NOMO-1 treated with DMSO at 0.1 percent for 48 hours (cell line): ENCODE measurements around the gene LRRC4C.

Source experiments
- DNase-seq: peaks from one replicate; lab custom pipeline; 2025; ENCODE audit not compliant: unreplicated experiment; lab: John Stamatoyannopoulos, UW

LRRC4C gene

DNA sequence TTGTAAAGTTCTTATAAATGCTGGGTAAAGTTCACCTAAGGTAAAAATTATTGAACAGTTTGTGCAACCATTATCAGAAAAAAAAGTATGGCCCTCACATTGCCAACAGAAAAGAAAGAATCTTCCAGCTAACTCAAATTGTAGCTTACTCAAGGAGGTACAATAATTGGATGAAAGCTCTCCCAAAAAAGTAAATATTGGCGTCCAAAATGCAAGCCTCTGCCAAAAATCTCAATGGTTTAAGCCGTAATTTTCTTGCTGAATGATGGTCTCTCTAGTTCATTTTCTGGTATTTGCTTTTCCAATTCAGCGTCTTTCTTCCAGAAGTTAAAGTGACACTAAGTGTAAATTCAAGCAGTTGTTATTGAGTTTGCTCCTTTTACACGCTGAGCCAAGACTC, 727.3 kb downstream of the LRRC4C start:
- no peak for DNase-seq

DNA sequence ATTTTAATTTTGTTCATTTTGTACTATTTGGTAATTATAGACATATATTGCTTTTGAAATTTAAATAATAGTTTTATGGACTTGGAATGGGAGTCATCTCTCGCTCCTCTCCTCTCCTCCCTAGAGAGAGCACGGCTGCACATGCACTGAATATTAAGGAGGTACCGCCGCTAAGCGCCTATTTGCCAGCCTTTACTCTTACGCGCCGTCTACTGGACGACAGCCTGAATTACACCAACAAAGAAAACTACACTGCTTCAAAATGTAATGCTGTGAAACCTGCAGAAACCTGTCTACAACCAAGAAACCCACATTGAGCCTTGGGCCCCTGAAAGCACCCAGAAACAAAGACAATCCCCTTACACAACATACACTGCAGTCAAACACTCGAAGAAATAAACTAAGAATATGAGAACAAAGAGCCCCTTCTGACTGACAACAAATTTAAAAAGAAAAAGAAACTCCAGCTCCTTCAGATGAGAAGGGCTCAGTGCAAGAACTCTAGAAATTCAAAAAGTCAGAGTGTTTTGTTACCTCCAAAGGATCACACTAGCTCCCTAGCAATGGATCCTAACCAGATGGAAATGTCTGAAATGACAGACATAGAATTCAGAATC, 737.2 kb downstream of the LRRC4C start:
- peak; percentile 2 for DNase-seq

DNA sequence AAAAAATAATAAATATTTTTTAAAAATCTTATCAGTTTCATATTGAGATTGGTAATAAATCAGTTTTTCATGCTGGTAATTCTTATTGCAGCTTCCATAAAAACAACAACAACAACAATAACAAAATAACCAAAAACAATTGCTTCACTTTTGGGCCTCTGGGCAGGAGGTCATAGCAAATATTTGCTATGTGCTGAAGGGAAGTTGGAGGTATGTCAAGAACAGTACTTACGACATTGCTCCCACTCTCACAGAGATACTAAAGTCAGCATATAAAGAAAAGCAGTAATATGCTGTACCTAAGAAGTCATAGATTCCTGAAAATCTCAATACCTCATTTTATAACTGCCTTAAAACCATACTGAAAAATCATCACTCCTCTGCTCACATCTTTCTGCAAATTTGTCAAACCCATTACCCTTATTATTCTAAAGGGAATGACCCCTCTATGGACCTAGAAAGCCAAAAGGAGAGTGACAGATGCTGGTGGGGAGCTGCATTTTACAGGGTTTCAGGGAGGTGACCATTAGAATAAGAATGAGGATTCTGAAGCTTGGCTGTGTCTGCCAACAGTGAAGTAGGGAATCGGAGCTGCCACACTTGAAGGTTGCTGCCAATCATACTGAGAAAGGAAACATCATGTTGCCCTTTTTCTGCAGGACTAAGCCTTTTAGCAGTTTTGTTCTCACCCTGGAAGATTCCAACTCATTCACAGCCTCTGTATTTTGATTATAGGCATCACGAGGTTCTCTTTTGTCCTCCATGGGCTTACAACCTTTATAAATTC, 742.9 kb downstream of the LRRC4C start:
- no peak for DNase-seq

DNA sequence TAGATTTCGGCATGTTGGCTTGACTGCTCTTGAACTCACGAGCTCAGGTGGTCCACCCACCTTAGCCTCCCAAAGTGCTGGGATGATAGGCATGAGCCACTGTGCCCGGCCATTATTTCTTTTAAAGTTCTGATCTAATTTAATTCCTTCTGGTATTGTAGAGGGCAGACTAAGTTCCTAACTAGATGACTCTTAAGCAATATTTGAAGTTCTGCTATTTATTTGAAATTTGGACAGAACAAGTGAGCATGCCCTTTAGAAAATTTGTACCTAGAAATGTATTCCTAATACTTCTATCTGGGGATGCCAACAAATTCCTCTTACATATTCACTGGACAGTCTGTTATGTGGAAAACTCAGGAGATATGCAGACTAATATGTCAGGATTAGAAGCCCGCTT, 746.4 kb downstream of the LRRC4C start:
- no peak for DNase-seq

DNA sequence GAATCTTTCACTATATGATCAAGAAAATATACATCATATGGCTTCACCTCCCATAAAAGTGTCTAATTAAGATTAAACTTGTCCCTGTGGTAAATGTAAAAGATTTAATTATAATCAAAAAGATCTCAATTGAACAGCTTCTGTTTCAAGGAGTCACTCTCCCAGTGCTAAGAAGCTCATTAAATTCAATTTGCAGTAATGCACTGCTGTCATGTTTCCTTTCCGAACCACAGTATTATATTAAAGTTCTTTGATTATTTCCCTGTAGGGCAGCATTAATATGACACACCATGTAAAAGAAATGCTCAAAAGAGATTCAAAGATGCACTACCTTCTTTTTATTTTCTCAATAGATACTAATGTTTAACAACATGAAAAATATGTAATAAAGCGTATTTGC, 758.4 kb downstream of the LRRC4C start:
- DNase-seq, result no peak

DNA sequence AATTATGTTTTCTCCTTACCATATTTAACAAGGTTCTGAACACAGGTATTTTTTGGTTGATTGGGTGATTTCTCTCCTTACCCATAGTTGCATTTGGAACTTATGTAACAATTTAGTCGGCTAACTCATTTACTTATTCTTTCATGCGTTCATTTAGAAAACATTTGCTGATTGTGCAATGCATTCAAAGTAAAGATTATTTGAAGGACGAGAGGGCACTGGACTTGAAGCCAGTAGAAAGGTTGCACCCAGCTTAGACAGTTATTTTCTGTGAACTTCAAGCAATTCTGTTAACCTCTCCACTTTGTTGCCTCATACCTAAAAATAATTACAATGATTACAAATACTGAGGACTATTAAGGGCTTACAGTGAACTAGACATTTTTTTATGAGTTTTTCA, 769.6 kb downstream of the LRRC4C start:
- DNase-seq, result no peak

DNA sequence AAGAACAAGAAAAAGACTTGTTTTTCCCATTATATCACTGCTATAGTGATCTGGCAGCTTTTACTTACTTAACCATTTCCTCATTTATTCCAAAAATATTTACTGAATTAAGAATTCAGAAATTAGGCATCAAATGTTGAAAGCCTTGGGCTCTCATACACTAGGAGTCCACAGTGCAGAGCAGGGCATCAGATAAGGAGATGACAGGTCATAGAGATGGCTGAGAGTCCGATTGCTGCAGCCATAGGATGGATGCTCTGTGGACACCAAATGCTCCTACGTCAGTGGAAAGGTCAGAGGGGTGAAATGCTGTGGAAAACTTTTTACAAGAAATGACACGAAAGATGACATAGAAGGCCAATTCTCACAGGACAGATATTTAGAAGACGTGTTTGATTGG, 771.1 kb downstream of the LRRC4C start:
- no peak for DNase-seq

DNA sequence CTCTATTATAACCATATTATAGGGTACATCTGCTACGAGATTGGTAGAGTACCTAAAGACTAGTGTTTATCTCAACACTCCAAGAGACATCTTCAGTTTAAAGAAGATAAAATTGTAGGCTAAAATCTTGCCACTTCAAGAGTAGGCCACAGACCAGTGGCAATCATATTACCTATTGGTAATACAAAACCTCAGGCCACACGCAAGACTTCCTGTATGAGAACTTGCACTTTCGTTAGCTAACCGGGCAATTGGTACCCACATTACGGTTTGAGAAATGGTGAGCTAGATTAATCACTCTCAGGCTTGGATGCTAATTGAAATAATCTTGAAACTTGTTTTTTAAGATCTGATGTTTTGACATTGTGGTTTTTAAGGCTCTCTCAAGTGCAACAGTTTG, 772.7 kb downstream of the LRRC4C start:
- DNase-seq, result no peak

DNA sequence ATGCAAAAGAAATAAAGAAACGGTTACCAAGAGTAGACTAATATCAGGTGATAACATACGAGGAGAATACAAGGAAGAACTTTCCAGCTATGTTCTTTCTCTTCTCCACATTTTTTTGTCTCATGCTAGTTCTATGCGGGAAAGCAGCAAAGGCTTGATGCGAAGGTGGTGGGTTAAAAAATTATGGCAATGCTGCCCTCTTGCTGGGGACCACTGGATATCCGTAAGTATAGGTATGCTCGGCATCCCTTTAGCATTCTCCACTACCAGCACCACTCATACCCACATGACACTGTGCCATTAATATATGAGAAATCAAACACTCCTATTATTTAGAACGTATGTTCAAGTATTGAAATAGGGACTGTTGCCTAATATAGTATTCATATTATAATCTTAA, 776.4 kb downstream of the LRRC4C start:
- DNase-seq, result no peak

DNA sequence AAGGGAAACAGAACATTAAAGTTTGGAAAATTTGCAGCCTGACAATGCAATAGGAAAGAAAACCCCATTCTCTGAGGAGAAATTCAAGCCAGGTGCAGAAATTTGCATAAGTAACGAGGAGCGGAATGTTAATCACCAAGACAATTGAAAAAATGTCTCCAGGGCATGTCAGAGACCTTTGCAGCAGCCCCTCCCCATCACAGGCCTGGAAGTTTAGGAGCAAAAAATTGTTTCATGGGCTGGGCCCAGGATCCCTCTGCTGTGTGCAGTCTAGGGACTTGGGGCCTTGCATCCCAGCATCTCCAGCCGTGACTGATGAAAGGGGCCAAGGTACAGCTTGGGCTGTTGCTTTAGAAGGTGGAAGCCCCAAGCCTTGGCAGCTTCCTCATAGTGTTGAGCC, 780.2 kb downstream of the LRRC4C start:
- DNase-seq, result no peak

DNA sequence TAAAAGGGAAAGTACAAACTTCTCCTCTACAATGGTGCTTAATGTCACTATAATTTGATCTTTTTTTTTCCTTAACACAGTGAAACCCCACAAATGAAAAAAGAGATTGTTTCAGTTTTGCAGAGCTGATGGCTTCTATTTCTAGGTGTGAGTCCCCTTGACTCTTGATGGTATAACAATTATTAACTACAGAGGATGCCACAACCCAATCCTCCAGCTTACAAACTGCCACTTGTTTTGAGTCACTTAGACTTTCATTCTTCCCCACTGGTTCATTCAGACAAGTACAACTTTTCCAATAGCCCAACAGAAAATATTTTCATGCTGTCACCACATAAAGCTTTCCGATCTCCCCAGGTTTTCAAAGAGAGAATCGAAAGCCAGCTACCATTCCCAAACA, 812.2 kb downstream of the LRRC4C start:
- DNase-seq, result no peak

DNA sequence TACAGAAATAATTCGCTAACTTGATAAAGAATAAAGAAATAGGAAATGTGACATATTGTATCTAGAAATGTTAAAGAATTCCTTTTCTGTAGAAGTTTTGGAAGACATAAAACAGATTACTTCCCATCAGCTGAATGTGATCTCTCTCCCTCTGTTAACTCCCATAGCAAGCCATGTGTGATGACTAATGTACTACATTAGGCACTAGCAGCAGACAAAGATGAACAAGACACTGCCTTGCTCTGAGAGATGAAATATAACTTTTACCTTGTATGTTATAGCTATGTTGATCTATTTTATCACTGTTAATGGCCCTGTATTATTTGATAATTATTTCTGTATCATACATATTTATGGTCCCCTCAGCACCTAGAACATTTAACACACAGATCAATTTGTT, 817.2 kb downstream of the LRRC4C start:
- no peak for DNase-seq

DNA sequence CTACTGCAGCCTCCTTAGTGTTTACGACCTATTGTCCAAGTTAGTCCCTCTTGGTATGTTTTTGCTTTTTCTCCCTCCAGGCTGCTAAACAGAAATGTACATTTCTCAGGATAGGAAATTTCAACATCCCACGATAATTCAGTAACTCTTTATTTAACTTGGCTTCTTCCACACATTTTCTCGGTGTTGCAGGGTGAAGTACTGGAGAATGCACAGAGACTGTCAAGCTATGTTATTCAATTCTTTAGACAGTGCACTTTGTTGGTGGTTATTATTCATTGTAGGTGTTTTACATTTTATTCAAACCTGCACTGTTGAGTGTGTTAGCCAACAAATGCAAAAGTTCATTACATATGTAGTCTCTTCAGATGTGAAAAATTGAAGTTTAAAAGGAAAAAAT, 839.8 kb downstream of the LRRC4C start:
- no peak for DNase-seq

DNA sequence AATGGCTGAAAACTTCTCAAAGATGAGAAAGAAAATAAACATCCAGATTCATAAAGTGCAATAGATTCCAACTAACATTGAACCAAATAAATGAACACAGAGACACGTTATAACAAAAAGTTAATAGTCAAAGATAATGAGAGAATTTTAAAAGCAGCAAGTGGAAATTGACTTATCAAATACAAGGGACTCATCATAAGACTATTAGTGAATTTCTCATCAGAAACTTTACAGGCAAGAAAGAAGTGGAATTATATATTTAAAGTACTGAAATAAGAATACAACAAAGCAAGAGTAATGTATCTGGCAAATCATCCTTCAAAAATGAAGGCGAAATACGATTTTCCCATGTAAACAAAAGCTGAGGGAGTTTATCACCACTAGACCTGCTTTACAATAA, 852.7 kb downstream of the LRRC4C start:
- DNase-seq, result no peak

DNA sequence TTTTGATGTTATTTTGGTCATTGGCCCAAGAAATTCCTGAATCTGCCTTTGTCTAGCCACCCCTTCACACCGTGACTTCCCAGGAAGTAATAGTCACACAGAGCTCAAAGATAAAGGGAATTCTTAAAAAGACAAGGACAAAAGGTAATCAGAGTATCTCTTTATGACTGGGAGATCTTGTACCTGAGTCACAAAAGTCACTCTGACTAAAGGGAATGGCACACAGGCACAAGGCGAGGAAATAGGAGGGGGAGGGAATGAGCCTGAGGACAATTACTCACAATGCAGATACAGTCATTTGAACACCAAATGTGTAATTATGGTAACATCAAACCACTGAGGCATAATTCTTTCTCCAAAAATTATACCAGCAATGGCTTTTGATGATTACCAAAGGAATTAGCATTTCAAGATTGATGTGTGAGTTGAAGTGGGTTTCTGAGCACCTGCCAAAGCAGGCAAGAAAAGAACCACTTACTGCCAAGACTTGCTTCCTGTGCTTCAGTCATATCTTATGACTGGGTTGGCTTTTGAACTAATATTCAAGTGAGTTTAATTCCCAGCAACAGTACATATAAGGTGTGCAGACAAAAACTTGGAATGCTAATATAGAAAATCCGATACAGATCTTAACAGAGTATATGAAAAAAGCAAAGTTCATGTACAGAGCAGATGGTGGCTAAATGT, 856.4 kb downstream of the LRRC4C start:
- DNase-seq, result no peak

DNA sequence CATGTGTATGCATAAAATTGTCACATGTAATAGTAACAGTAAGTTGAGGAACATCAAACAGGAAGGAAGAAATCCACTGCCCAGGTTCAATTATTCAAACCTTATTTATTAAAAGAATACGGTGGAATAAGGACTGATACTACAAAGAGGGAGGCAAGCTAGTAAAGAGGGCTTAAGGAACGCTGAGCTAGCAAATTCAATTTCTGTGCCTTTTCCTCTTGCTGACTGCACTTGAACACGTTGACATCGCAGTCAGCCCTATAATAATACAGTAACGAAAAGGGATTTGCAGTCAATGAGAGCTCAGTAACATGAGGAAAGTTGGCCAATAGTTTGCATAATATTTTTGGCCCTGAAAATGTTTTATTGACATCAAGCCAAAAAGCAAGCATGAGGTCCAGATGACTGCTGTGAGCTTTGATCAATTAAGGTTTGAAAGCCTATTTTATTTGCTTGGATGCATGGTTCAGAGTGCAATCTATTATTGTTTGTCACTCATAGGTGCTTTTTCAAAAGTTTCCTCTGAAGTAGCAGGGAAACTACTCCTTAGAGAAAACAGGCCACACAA, 861.8 kb downstream of the LRRC4C start:
- no peak for DNase-seq

DNA sequence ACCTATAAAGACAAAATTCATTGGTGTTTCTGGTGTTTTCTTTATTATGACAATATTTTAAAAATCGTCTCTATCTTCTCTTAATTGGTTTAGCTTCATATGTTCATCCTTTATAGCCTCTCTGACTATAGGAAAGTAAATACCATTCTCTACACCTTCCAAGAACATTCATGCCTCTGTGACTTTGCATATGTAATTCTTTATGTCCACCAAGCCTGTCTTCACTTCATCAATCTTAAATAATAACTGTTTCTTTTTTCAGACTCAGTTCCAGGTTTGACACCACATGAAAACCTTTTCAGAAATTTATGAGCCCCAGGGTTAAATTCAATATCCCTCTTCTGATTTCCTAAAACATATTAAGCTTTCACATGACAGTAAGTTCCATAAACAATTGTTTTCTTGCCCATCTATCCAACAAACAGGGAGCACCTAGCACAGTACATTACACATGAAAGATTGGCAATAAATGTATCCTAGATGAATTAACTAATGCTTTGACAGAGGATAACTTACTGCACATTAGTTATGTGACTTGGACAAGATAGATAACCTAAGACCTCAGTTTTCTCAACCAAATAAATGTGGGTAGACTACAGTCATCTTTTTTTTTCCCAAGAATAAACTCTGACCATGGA, 886.1 kb downstream of the LRRC4C start:
- DNase-seq, result no peak

DNA sequence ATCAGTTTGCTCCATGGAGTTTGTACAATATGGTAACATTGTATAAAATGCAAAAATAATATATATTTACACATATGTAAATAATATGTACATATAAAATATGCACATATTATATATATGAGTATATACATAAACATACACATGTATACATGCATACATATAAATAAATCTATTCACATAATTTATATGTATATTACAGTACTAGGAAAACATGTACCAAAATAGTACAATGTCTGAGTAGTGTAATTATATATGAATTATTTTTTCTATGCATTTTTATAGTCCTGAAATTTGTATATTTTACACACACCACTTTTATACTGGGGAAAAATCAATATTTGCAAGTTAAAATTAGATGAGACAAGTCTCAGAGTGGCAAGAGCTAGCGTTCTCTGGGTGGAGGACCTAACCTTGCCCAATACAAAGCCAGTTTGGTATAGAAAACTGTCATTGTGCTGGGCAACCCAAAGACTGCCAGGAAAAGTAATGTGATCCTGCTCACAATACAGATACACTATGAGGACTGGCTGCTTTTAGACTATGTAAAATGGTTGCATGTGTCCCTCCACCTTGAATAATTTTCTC, 889.4 kb downstream of the LRRC4C start:
- no peak for DNase-seq

DNA sequence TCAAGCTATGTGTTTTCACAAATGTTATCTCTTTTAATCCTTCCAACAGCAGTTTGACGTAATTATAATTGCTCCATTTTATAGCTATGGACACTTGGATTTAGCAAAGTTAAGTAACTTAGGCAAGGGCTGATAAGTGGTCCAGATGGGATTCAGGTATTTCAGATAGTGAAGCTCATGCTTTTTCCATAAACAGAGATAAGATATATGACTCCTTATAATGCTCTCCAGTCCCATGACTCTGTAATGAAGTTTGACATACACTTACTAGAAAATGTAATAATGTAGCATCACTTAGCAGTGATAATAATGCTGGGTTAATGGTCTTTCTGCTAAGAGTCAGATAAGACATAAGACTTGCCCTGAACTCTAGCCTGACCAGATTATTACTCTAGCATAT, 892.1 kb downstream of the LRRC4C start:
- DNase-seq, result no peak

DNA sequence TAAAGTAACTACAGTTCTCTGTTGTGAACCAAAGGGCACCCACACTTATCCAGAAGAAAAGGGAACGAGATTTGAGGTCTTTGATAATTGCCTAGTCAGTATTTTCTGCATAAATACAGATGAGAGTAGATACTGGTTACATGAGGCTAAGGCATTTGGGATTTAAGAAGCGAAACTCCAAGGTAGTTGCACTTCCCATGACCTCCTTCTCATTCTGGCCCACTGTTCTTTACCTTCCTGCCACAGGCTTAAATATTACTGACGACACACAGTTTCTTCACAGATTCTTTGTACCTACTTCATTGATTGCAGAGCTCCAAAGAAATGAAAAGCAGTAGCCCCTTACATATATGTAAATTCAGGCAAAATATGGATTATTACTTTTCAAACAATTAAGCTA, 915.3 kb downstream of the LRRC4C start:
- DNase-seq, result no peak

DNA sequence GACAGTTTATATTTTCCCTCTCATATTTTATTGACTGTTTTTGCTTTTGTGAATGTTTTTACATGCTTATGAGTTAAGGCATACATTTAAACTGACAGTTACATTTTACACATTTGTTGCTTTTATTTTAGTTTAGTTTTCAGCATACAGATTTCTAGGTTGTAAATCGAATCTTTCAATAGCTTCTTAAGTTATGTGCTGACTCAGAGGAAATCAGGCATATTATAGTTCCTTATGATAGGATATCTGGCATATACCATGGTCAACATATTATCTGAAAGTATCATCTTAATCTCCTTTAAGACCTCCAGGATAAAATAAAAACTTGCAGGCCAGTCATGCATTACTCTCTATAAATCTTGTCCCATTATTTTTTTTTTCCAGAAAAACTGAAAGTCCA, 916.6 kb downstream of the LRRC4C start:
- DNase-seq, result no peak
